GM13976 (cell line): ENCODE results near the gene GRIK3.

ENCODE experiments used
- DNase-seq: peaks from one replicate; pipeline ENCODE4 v3.0.0; 2012; ENCODE audit warnings: low spot score
- in situ Hi-C: fragments of 300-500 bp; cut with MboI; formaldehyde crosslinking; loops from one replicate; pipeline ENCODE4 v1.12.0; 2022; ENCODE audit warnings: low sequenced_read_pairs, mixed read lengths, inconsistent platforms; ENCODE audit not compliant: unreplicated experiment
- TF ChIP-seq, protein P1 (sequence below): IDR thresholded peaks from 2 replicates; pipeline ENCODE4 v1.5.1; 2012; ENCODE audit warnings: borderline replicate concordance, mild to moderate bottlenecking; ENCODE audit not compliant: insufficient read depth; ENCODE audit errors: extremely low read depth, missing control alignments, control extremely low read depth

GRIK3 gene

GRCh38 chr1:36874271-36875060, 159.8 kb downstream of the GRIK3 start:
- TF ChIP-seq, protein P1, sequence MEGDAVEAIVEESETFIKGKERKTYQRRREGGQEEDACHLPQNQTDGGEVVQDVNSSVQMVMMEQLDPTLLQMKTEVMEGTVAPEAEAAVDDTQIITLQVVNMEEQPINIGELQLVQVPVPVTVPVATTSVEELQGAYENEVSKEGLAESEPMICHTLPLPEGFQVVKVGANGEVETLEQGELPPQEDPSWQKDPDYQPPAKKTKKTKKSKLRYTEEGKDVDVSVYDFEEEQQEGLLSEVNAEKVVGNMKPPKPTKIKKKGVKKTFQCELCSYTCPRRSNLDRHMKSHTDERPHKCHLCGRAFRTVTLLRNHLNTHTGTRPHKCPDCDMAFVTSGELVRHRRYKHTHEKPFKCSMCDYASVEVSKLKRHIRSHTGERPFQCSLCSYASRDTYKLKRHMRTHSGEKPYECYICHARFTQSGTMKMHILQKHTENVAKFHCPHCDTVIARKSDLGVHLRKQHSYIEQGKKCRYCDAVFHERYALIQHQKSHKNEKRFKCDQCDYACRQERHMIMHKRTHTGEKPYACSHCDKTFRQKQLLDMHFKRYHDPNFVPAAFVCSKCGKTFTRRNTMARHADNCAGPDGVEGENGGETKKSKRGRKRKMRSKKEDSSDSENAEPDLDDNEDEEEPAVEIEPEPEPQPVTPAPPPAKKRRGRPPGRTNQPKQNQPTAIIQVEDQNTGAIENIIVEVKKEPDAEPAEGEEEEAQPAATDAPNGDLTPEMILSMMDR = no peak
- in situ Hi-C loops = no loop called here
- DNase-seq = no peak

DNA sequence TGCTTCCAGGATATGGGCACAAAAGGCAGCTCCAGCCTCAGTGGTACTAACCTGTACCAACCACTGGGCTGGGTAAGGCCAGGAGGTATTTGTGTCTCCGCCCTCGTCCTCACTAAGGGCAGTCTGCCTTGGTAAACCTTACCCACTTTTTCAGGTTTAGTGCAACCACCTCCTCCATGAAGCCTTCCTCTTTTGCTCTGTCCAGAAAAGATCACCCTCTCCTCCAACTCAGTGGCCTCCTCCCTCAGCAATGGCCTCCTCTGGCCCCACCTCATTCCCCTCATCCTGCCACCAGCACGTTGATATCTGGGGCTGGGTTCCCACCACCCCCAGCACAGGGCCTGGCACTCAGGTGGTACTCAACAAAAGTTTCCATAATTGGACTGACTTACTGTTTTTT, 161.5 kb downstream of the GRIK3 start:
- in situ Hi-C loops = no loop called here
- DNase-seq = no peak
- TF ChIP-seq, protein P1 = no peak

- DNase-seq = no peak
- TF ChIP-seq, protein P1 = no peak
- in situ Hi-C loops = no loop called here
These were observed 162.1 kb downstream of the GRIK3 start for GRCh38 chr1:36872126-36872754.

DNA sequence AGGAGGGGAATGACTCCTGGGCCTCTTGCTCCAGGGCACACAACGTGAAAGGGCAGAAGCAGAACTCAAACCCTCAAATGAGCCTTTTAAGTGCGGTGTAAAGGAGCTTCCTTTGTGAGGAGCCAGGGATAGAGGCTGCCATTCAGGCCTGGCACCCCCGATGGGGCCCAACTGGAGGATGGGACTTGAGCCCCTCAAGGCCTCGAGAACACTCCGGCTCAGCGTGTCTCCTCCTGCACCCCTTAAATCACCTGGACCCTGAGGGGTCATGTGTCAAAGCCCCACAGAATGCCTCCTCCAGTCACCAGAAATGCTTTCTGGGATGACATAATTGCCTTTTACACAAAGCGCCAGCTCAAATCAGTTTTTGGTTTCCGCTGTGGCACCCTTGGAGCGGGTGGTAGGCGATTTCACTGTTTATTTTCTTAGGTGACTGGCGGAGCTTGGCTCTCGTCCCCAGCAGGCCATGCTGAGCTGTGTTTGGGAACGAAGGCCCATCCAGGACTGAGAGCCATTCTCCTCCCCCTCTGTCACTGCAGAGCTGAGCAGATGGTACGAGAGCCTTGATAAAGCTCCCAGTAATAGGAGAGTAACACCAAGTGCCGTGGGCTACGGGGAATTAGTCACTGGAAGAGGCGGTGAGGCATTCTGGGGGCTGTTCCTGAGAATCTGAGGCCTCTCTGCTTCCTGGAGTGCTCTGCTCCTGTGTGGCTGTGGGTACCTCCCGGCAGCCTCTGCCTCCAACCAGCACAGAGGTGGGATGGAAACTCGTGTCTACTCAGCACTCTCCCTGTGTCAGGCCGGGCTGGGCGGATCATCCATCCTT, 163.0 kb downstream of the GRIK3 start:
- in situ Hi-C loops = no loop called here
- TF ChIP-seq, protein P1 = no peak
- DNase-seq = no peak

DNA sequence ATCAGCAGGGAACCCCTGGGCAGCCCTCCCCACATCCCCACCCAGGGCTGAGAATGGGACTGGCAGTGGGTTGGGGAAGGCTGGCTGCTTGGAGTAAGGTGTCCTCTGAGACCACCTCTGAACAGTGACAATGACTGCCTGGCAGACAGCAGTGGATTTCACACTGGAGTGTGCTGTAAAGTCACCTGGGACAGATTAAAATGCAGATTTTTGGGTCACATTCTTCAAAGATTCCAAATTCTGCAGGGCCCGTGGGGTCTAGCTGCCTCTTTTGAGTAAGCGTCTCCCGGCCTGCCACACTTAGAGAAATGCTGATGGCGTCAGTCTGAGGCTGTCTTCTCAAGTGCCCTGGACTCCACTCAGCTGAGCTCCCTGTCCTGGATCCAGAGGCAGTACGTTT, 164.5 kb downstream of the GRIK3 start:
- in situ Hi-C loops = no loop called here
- no peak for DNase-seq
- TF ChIP-seq, protein P1 = no peak

DNA sequence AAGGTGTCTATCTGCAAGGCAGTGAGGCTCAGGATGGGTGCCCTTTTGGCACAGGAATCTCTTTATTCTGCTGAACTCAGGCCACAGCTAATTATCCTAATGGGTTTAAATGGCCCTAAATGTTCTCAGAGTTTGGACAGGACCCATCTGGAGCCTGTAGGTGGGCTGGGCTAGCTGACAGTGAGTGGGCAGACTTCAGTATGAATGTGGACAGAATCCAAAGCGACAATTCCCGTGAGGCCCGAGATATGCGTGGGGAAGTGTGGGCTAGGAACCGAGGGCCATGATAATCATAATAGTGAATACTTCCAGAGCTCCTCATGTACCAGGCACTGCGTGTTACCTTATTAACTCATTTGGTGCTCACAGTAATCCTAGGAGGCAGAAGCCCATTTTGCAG, 165.3 kb downstream of the GRIK3 start:
- TF ChIP-seq, protein P1 = no peak
- in situ Hi-C loops = no loop called here
- no peak for DNase-seq
